GM04503 (cell line): Measurements from ENCODE around the gene TSPEAR.
"Not testable (repeated sequence)": the region's sequence is repeated elsewhere in the genome, so short reads cannot be mapped to it uniquely, and the experiment has no call there.

Experiments used
- DNase-seq: peaks from one replicate; pipeline ENCODE4 v3.0.0-alpha.2; 2012; ENCODE audit warnings: low read depth

Gene TSPEAR

DNA sequence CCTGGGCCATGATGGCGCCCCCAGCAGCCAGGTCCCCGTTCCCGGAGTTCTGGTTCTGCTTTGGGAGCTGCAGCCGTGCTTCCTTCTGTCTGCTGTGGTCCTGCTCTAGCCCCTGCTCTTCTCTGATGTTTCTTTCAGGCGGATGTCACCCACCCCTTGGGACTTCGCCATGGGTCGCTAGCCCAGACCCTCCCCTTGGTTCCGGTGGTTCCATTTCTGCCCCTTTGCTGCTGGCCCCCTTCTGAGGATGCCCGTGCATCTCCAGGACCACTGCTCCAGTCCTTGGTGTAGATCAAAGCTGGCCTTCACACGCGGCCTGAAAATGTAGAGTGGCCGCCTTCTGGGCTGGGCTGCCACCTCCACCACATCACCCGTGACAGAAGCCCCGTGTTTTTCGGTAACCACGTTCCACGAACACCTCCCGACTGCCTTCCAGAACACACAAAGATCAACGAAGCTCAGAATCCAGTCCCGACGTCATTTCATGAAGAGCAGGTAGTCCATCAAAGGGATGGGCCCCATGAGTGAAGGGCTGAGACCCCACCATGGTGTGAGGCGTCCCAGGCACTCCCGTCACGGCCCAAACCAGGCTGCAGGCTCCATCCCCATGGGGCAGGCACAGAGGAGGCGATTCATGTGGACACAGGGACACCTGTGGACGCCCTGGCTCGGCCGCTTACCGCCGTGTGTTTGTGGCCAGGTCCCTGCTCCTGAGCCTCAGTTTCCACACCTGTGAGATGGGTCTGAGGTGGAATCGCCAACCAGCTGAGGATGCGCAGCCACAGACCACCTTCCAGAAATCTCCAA lies 195.8 kb downstream of the TSPEAR start:
- DNase-seq = no peak

GRCh38 chr21:44514746-44515358 lies 196.5 kb downstream of the TSPEAR start:
- DNase-seq = no peak

- no peak for DNase-seq
Observed at GRCh38 chr21:44514218-44514520, 197.2 kb downstream of the TSPEAR start.

DNA sequence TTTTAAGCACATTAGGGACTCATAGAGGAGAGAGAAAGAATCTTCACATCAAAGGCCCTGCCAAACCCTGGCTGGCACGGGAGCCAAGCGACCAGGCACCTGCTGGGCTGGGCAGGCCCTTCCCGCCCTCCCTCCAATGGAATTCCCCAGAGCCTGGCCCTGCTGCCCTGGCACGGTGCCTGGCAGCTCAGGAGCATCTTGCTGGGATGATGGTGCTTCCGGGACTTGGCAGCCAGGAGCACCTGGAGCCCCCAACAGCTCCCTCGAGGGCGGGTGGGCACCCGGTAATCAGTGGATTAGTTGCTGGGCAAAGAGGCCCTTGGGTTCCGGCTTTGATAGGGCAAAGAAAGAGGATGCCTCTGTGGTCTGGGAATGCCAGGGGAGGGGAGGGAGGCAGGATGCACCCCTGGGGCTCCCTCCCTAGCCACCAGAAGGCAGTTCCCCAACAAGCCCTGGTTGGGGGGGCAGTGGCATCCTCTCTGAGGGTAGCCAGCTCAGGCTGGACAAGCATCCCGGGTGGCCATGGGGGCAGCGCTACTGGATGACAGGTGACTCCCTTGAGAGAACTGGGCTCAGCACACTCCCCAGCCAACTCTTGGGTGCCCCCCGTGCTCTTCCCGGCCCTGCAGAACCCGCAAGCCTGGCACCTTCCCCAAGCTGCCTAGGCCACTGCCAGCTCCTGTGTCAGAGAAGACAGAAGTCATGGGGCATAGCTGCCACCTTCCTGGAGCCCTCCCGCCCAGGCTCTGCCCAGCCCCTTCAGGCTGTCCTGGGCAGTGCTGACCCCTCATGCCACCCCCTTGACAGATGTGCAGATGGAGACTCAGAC lies 197.8 kb downstream of the TSPEAR start:
- no peak for DNase-seq

DNA sequence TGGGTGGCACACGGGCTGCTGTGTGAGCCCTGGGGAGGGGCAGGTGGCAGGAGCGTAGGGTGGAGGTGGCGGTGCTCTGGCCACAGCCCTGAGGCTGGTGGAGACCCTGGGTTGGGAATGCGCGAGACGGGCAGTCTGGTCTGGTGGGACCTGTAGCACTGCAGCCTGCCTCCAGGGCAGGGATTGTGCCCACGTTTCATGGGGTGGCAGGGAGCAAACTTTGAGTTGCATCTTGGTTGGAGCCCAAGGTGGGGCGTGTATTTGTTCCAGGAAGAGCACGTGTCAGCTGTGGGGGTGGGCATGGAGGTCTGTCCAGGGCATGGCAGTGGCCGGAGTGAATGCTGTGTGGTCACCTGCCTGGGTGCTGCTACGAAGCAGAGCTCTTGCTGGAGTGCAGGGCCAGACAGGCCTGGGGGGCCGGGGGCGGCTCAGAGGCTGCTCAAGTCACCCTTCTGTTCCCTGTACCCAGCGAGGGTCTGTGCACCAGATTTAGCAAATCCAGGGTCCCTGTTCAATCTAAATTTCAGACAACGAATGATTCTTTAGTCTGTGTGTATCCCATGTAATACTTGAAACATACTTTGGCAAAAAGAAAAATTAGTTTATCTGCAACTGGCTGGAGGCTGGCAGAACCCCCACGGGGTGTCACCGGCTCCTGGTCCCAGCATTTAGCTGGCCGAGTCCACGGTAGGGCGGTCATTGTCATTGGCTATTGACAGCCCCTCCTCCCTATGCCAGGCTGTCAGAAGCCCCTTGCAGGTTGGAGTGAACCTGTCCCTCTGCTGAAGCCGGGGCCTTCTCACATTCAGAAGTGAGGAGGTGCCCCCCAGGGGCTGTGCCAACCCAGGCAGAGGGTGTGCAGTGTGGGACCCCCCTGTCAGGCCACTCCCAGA lies 198.6 kb downstream of the TSPEAR start:
- no peak for DNase-seq

- DNase-seq = no peak
Observed at GRCh38 chr21:44511938-44512275, 199.5 kb downstream of the TSPEAR start.

DNA sequence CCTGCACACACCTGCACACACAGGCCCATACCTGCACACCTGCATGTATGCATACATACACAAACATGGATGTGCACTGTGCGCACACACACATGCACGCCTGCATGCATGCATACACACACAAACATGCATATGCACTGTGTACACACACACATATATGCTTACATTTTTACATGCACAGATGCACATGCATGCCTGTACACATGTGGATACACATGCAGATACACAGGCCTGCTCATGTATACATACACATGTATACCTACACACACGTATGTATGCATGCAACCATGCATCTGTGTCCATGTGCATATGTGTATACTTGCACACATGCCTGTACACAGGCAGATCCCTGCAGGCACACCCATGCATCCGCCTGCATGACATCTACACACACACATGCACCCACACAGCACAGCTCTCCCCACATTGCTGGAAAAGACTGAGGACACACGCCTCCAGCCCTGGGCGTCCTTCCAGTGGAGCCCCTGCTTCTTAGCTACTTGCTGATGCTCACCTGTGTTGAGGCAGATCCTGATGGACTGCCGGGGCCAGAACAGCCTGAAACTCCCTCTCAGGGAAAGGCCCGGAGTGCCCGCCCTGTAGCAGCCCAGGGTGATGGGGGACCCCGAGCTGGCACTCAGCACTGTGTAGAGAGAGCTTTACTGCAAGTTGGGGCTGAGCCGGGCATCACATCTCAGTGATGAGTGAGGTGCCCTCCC lies 200.0 kb downstream of the TSPEAR start:
- DNase-seq = no peak

GRCh38 chr21:44510508-44511218 lies 200.7 kb downstream of the TSPEAR start:
- no peak for DNase-seq

- no peak for DNase-seq
Observed at GRCh38 chr21:44510109-44510507, 201.3 kb downstream of the TSPEAR start.

GRCh38 chr21:44509539-44509938 lies 201.8 kb downstream of the TSPEAR start:
- DNase-seq = no peak

- DNase-seq = no peak
Observed at GRCh38 chr21:44508711-44509445, 202.5 kb downstream of the TSPEAR start.

- no peak for DNase-seq
Observed at GRCh38 chr21:44508426-44508710, 203.0 kb downstream of the TSPEAR start.

GRCh38 chr21:44507673-44508425 lies 203.5 kb downstream of the TSPEAR start:
- DNase-seq = no peak

DNA sequence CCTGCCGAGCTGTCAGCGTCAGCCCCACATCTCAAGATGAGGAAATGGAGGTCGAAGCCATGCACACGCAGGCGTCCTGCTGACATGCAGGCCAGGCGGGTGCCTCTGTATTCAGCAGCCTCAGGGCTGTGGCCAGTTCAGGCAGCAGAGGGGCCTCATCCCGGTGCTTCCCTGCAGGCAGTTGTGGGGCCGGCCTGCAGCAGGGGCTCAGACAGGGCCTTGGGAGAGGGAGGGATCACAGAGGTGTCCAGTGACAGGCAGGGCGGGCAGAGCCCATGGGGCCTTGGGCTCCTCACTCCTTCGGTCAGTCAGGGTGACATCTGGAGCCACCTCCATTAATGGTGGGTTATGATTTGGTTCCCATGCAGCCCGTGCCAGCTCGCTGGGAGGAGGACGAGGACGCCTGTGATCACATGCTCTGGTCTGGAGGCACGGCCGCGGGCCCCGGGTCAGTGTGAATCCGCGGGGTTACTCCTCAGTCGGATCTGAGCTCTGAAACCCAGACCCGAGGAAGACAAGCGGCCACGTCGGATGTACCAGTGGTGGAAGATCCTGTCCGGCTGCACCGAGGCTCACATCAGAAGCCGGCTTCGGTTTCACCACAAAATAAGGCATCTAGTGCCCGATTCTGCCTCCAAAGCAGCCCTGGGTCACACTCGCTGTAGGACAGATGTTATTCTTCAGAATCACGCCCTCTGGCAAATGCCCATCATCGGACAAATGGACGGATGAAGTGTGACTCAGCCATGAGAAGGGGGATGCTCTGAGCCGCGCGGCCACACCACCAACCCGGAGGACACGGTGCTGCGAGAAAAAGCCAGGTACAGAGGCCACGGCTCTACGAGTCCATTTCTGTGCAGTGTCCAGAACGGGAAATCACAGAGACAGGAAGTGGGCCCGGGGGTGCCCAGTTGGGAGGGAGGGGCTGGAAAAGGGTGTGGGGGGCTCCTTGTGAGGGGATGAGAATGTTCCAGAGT lies 204.8 kb downstream of the TSPEAR start:
- DNase-seq = no peak

DNA sequence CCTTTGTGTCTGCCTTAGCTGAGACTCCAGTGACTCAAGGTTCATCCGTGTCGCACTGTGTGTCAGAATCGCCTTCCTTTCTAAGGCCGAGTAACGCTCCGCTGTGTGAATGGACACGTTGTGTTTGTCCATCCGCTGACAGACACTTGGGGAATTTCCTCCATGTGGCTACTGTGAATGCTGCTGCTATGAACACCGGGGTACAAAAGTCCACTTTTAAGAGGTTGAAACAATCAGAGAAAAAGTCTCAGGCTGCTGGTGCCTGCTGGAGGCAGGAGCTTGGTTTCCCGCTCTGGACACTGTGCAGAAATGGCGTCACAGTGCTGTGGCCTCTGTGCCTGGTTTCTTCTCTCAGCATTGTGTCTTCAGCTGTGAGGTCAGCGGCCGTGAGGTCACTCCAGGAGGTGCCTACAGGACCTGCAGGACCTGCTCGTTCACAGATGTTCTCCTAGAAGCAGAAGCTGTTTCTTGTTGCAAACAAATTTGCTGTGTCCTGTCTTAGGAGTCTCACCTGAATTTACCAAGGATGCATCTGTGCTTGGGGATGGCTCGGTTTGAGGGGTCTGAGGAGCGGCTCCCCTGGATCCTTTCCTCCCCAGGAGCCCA lies 205.6 kb downstream of the TSPEAR start:
- no peak for DNase-seq

GRCh38 chr21:44503901-44504399 lies 207.4 kb downstream of the TSPEAR start:
- no peak for DNase-seq

GRCh38 chr21:44503006-44503889 lies 208.1 kb downstream of the TSPEAR start:
- not testable (repeated sequence) for DNase-seq
